Cerebellar nuclear complex (tissue), 1 donor: Measurements from ENCODE around the gene NFATC1.
"Not testable (repeated sequence)": the region's sequence is repeated elsewhere in the genome, so short reads cannot be mapped to it uniquely, and the experiment has no call there.

Experiments used
- DNase-seq, 2 experiments: peaks; one replicate each; lab custom pipeline; 2025; lab: John Stamatoyannopoulos, UW

The NFATC1 gene

GRCh38 chr18:79490626-79491041 lies 94.9 kb downstream of the NFATC1 start:
- DNase-seq: no peak

GRCh38 chr18:79491081-79491551 lies 95.4 kb downstream of the NFATC1 start:
- no peak for DNase-seq

- DNase-seq: no peak
These were observed 97.6 kb downstream of the NFATC1 start for GRCh38 chr18:79493211-79493800.

- no peak for DNase-seq
These were observed 98.1 kb downstream of the NFATC1 start for GRCh38 chr18:79493801-79494211.

- no peak for DNase-seq
These were observed 99.2 kb downstream of the NFATC1 start for GRCh38 chr18:79494936-79495335.

GRCh38 chr18:79495591-79496071 lies 99.9 kb downstream of the NFATC1 start:
- no peak for DNase-seq

- no peak for DNase-seq
These were observed 100.7 kb downstream of the NFATC1 start for GRCh38 chr18:79496237-79496977.

GRCh38 chr18:79496978-79497637 lies 101.4 kb downstream of the NFATC1 start:
- DNase-seq: no peak

GRCh38 chr18:79497638-79498081 lies 101.9 kb downstream of the NFATC1 start:
- no peak for DNase-seq

GRCh38 chr18:79498662-79499061 lies 102.9 kb downstream of the NFATC1 start:
- DNase-seq: no peak

GRCh38 chr18:79501006-79501405 lies 105.3 kb downstream of the NFATC1 start:
- no peak for DNase-seq

- no peak for DNase-seq
These were observed 107.1 kb downstream of the NFATC1 start for GRCh38 chr18:79502782-79503181.

- DNase-seq: no peak
These were observed 107.7 kb downstream of the NFATC1 start for GRCh38 chr18:79503406-79503805.

GRCh38 chr18:79504034-79504433 lies 108.3 kb downstream of the NFATC1 start:
- no peak for DNase-seq

- not testable (repeated sequence) for DNase-seq
These were observed 108.8 kb downstream of the NFATC1 start for GRCh38 chr18:79504495-79504894.

- DNase-seq: not testable (repeated sequence)
These were observed 109.7 kb downstream of the NFATC1 start for GRCh38 chr18:79505465-79505864.

- DNase-seq: no peak
These were observed 110.7 kb downstream of the NFATC1 start for GRCh38 chr18:79506191-79507075.

- no peak for DNase-seq
These were observed 111.4 kb downstream of the NFATC1 start for GRCh38 chr18:79507076-79507545.

GRCh38 chr18:79507546-79508480 lies 112.1 kb downstream of the NFATC1 start:
- no peak for DNase-seq
